A549 (cell line): Measurements from ENCODE around the gene GSDMA. TPM values are rescaled to one million over a fixed set of nuclear protein-coding genes. Genes with fewer than 3 reads are reported as not detected.

ENCODE experiments used
- ATAC-seq, 2 experiments: fragments of 200-7000 bp in 1 of 2; fragments of >200 bp in 1 of 2; cut with Nextera tagmentation in 1 of 2; cut with Tn5 transposase in 1 of 2; 3 replicates each; pipeline versions ENCODE4 v1.8.0 to v1.9.1; 2018 to 2020; ENCODE audit warnings: mild to moderate bottlenecking in 1 of 2, moderate library complexity in 1 of 2
- CTCF ChIA-PET: fragments of 300-600 bp; sonication (Branson Sonifier 250); formaldehyde crosslinking; extraction: SDS; loops from one replicate; lab custom pipeline; 2021; ENCODE audit warnings: antibody characterized with exemption, inconsistent platforms; lab: Yijun Ruan, JAX
- POLR2A ChIA-PET: fragments of 350-600 bp; formaldehyde crosslinking; extraction: SDS; loops from one replicate; lab custom pipeline; 2021; ENCODE audit warnings: antibody characterized with exemption, inconsistent platforms; lab: Yijun Ruan, JAX
- DNase-seq, 2 experiments: peaks; one replicate each; pipeline versions ENCODE4 v3.0.0 to v3.0.0-alpha.2; 2011 to 2016; ENCODE audit warnings: low read depth in 1 of 2, low spot score in 1 of 2
- FAIRE-seq: peaks from 2 replicates; lab custom pipeline; 2011; peaks lifted over from hg19 to GRCh38; lab: Jason Lieb, UNC
- H3K27ac ChIP-seq, 2 experiments: fragments of >200 bp; sonication (Bioruptor Twin); formaldehyde crosslinking; 3 replicates each; pipeline ENCODE4 v1.5.1; 2016 to 2017
- H3K4me1 ChIP-seq: fragments of >200 bp; sonication (Bioruptor Twin); formaldehyde crosslinking; 3 replicates; pipeline ENCODE4 v1.6.1; 2016
- H3K4me2 ChIP-seq: fragments of >200 bp; sonication (Bioruptor Twin); formaldehyde crosslinking; 3 replicates; pipeline ENCODE4 v1.6.1; 2016
- H3K4me3 ChIP-seq: fragments of >200 bp; sonication (Bioruptor Twin); formaldehyde crosslinking; 3 replicates; pipeline ENCODE4 v1.5.1; 2016
- H3K9me3 ChIP-seq: fragments of >200 bp; sonication (Bioruptor Twin); formaldehyde crosslinking; 3 replicates; pipeline ENCODE4 v1.6.1; 2016
- BHLHE40 ChIP-seq: IDR thresholded peaks from 2 replicates; pipeline ENCODE4 v1.6.1; 2012; ENCODE audit warnings: low read depth, low read length, inconsistent platforms
- CBX8 ChIP-seq: fragments of 200-600 bp; sonication (generic); IDR thresholded peaks from 2 replicates; pipeline ENCODE4 v1.6.1; 2016
- CHD4 ChIP-seq: fragments of 200-600 bp; sonication (generic); IDR thresholded peaks from 2 replicates; pipeline ENCODE4 v1.6.1; 2016; ENCODE audit warnings: antibody characterized with exemption, mild to moderate bottlenecking, borderline replicate concordance
- CTCF ChIP-seq: fragments of >200 bp; sonication (Bioruptor Twin); formaldehyde crosslinking; IDR thresholded peaks from 3 replicates; pipeline ENCODE4 v1.5.1; 2016
- E2F6 ChIP-seq: IDR thresholded peaks from 2 replicates; pipeline ENCODE4 v1.6.1; 2012; ENCODE audit warnings: low read depth, borderline replicate concordance
- EHF ChIP-seq: fragments of 250-450 bp; sonication (Bioruptor Pico); IDR thresholded peaks from 2 replicates; pipeline ENCODE4 v1.5.0; 2020; ENCODE audit warnings: mild to moderate bottlenecking
- FOSL2 ChIP-seq, 2 experiments: fragments of 450-650 bp in 1 of 2; fragments of >200 bp in 1 of 2; sonication (Bioruptor Twin) in 1 of 2; formaldehyde crosslinking; IDR thresholded peaks; 2 replicates each; pipeline versions ENCODE4 v1.5.0 to v1.6.1; 2016 to 2020; ENCODE audit warnings: mild to moderate bottlenecking in 1 of 2, moderate library complexity in 1 of 2
- FOXS1 ChIP-seq: fragments of 250-450 bp; sonication (Bioruptor Pico); IDR thresholded peaks from 2 replicates; pipeline ENCODE4 v1.5.0; 2020; ENCODE audit warnings: mild to moderate bottlenecking, moderate library complexity
- HEYL ChIP-seq: fragments of 250-450 bp; sonication (Bioruptor Pico); IDR thresholded peaks from 2 replicates; pipeline ENCODE4 v1.8.0; 2021; ENCODE audit warnings: mild to moderate bottlenecking, moderate library complexity
- JUN ChIP-seq, 2 experiments: fragments of >200 bp; sonication (Bioruptor Twin); formaldehyde crosslinking; IDR thresholded peaks; 2 replicates in 1 of 2; 3 replicates in 1 of 2; pipeline ENCODE4 v1.6.1; 2016 to 2017
- JUNB ChIP-seq: fragments of >200 bp; sonication (Bioruptor Twin); formaldehyde crosslinking; IDR thresholded peaks from 2 replicates; pipeline ENCODE4 v1.6.1; 2016
- KDM1A ChIP-seq: fragments of 200-600 bp; sonication (generic); IDR thresholded peaks from 2 replicates; pipeline ENCODE4 v1.6.1; 2016; ENCODE audit warnings: low read depth, mild to moderate bottlenecking
- MAX ChIP-seq: IDR thresholded peaks from 2 replicates; pipeline ENCODE4 v1.6.1; 2012
- MYC ChIP-seq: IDR thresholded peaks from 2 replicates; pipeline ENCODE4 v1.6.1; 2012; ENCODE audit warnings: mild to moderate bottlenecking, inconsistent platforms, low read length, improper control_type of control experiment, borderline replicate concordance
- NFE2L2 ChIP-seq: fragments of 150-350 bp; conservative IDR thresholded peaks from 2 replicates; pipeline ENCODE4 v1.6.1; 2014; ENCODE audit warnings: low read length
- NR3C1 ChIP-seq: fragments of >200 bp; sonication (Bioruptor Twin); formaldehyde crosslinking; IDR thresholded peaks from 3 replicates; pipeline ENCODE4 v1.6.1; 2017
- PHF8 ChIP-seq: fragments of 200-600 bp; sonication (generic); IDR thresholded peaks from 2 replicates; pipeline ENCODE4 v1.6.1; 2016; ENCODE audit warnings: low read depth, mild to moderate bottlenecking, antibody characterized with exemption, moderate library complexity, borderline replicate concordance
- RAD21 ChIP-seq, 2 experiments: fragments of >200 bp in 1 of 2; sonication (Bioruptor Twin) in 1 of 2; formaldehyde crosslinking in 1 of 2; IDR thresholded peaks in 1 of 2; conservative IDR thresholded peaks in 1 of 2; 2 replicates in 1 of 2; 3 replicates in 1 of 2; pipeline ENCODE4 v1.6.1; 2012 to 2018; ENCODE audit warnings: inconsistent platforms in 1 of 2
- RFX5 ChIP-seq: fragments of 450-650 bp; IDR thresholded peaks from 2 replicates; pipeline ENCODE4 v1.7.1; 2014; ENCODE audit warnings: antibody characterized with exemption, mild to moderate bottlenecking, moderate library complexity
- RNF2 ChIP-seq: fragments of 200-600 bp; sonication (generic); IDR thresholded peaks from 2 replicates; pipeline ENCODE4 v1.6.1; 2016; ENCODE audit warnings: low read depth, mild to moderate bottlenecking, antibody characterized with exemption, moderate library complexity, borderline replicate concordance
- SMC3 ChIP-seq: fragments of >200 bp; sonication (Bioruptor Twin); formaldehyde crosslinking; IDR thresholded peaks from 3 replicates; pipeline ENCODE4 v1.6.1; 2018; ENCODE audit warnings: inconsistent platforms
- SREBF2 ChIP-seq: fragments of 450-650 bp; IDR thresholded peaks from 2 replicates; pipeline ENCODE4 v1.6.1; 2014; ENCODE audit warnings: mild to moderate bottlenecking, moderate library complexity
- TFCP2L1 ChIP-seq: fragments of 250-450 bp; sonication (Bioruptor Pico); IDR thresholded peaks from 2 replicates; pipeline ENCODE4 v1.5.0; 2021; ENCODE audit warnings: mild to moderate bottlenecking
- WGBS: methylation state at CpG from one replicate; pipeline ENCODE4 v1.1.6; 2017; ENCODE audit errors: missing lambda C conversion rate; 5-methylcytosine and 5-hydroxymethylcytosine counted together
- polyA plus RNA-seq, 4 experiments: library from polyadenylated mRNA; depleted of rRNA in 3 of 4; stranded (reverse); fragments of >200 nt; fragmentation: RNase III in 1 of 4; extraction: RNeasy Plus Mini Kit Qiagen cat#74134 plus additional on column Dnase treatment in 1 of 4; gene quantifications; 2 replicates in 3 of 4; 3 replicates in 1 of 4; pipeline ENCODE4 v1.2.3, GENCODE V29; 2011 to 2017
- TF ChIP-seq, protein P1 (sequence below): IDR thresholded peaks from 2 replicates; pipeline ENCODE4 v1.6.1; 2012

Gene GSDMA
- polyA plus RNA-seq, 2 of the 4 experiments (the other 2 are of a cell fraction), result not detected

DNA sequence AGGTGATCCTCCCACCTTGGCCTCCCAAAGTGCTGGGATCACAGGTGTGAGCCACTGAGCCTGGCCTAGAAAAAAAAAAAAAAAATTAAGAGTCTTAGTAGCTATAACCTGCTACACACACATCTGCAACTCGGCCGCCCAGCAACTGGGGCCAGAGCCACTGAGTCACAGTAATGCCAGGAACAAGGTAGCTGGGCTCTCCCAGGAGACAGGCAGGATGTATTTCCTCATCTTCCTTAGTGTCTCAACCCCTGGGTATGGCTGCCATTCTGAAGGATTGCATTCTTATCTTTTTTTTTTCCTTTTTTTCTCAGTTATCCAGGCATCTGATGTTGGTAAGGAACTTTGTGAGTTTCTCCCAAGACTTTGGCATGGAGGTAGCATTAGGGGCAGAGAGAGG lies 10.7 kb downstream of the GSDMA start:
- H3K27ac ChIP-seq, result no peak overlapping the region
- H3K9me3 ChIP-seq, result no peaks in the 10 kb centered on the region
- ATAC-seq, result no peak
- H3K4me1 ChIP-seq, result no peaks in the 10 kb centered on the region
- FAIRE-seq, result no peak
- ChIA-PET POLR2A (no interaction called here), CTCF (interaction anchor here (0.6 to 19.9 kb wide), 5 partner anchors 14 to 453 kb away, joined by 4 to 405 read pairs (median 5); partner anchors contain the start of gene GSDMA)
- H3K4me3 ChIP-seq, result no peak overlapping the region
- H3K4me2 ChIP-seq, result no peak overlapping the region
- whole genome bisulfite sequencing, result 74% methylated on average over 2 of the region's 2 CpGs
- no peak for DNase-seq
- TF ChIP-seq RNF2, result no peak
- TF ChIP-seq JUNB, result no peak
- TF ChIP-seq JUN (IDR thresholded peaks at IDR 0.05), result no peak
- no peak for TF ChIP-seq RFX5
- no peak for TF ChIP-seq TFCP2L1 (CRISPR knock-in tag)
- no peak for TF ChIP-seq CBX8
- TF ChIP-seq SREBF2, result no peak
- no peak for TF ChIP-seq NFE2L2
- TF ChIP-seq MYC, result no peak
- TF ChIP-seq FOXS1 (CRISPR knock-in tag), result no peak
- TF ChIP-seq NR3C1, result no peak
- TF ChIP-seq HEYL (CRISPR knock-in tag), result no peak
- TF ChIP-seq, protein P1, sequence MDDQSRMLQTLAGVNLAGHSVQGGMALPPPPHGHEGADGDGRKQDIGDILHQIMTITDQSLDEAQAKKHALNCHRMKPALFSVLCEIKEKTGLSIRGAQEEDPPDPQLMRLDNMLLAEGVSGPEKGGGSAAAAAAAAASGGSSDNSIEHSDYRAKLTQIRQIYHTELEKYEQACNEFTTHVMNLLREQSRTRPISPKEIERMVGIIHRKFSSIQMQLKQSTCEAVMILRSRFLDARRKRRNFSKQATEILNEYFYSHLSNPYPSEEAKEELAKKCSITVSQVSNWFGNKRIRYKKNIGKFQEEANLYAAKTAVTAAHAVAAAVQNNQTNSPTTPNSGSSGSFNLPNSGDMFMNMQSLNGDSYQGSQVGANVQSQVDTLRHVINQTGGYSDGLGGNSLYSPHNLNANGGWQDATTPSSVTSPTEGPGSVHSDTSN, result no peak
- no peak for TF ChIP-seq BHLHE40
- no peak for TF ChIP-seq PHF8
- no peak for TF ChIP-seq MAX

DNA sequence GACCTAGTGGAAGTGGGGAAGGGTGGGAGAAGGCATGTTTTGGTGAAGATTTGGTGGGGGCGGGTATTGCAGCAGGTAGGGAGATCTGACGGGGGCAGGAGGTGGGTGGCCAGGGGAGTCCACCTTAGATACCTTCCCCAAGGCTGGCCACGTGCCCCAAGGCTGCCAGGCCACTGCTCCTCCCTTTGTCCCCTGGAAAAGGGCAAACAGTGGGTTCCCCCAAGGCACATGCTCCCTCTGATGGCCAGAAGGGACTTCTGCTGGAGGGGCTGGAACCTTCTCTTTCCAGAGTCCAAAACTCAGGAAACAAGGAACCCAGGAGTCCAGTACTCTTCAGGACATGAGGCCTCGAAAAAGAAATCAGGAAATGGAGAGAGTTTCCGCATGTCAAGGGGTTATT lies 11.6 kb downstream of the GSDMA start:
- no peak; a peak in 1 of 6 replicates for ATAC-seq
- CTCF ChIA-PET, result interaction anchor here (0.6 to 19.9 kb wide), 2 partner anchors 15 to 277 kb away, joined by 3 to 405 read pairs; partner anchors contain the start of gene GSDMA
- POLR2A ChIA-PET, result no interaction called here
- Histone ChIP-seq H3K27ac (no peak overlapping the region), H3K4me1 (peaks cover 3% of the 10 kb centered on the region; the same call in 1 of the 3 replicates), H3K4me2 (no peak overlapping the region), H3K9me3 (no peaks in the 10 kb centered on the region), H3K4me3 (no peak overlapping the region)
- TF ChIP-seq E2F6 (no peak), FOSL2 (IDR thresholded peaks at IDR 0.05) (no peak), FOSL2 (CRISPR knock-in tag; IDR thresholded peaks at IDR 0.05) (no peak), SMC3 (no peak), KDM1A (no peak), EHF (no peak), RFX5 (no peak), TFCP2L1 (CRISPR knock-in tag) (no peak), CTCF (no peak), RAD21 (conservative IDR thresholded peaks at IDR 0.05 in 1 of 2, IDR thresholded peaks at IDR 0.05 in 1 of 2) (no peak), MYC (no peak), FOXS1 (CRISPR knock-in tag) (no peak), HEYL (CRISPR knock-in tag) (no peak), MAX (no peak), NFE2L2 (no peak), CHD4 (no peak), RNF2 (no peak), NR3C1 (no peak)
- TF ChIP-seq, protein P1, result no peak
- WGBS, result 58% methylated on average over 5 of the region's 5 CpGs
- FAIRE-seq, result no peak
- DNase-seq, result no peak
